GM12874 (cell line): ENCODE measurements around the gene ZNF670.

Experiments
- CTCF ChIP-seq: IDR thresholded peaks from 2 replicates; pipeline ENCODE4 v1.5.1; 2011; ENCODE audit warnings: low read depth, mild to moderate bottlenecking, control low read depth, low read length, moderate library complexity; ENCODE audit not compliant: insufficient read depth

The ZNF670 gene

DNA sequence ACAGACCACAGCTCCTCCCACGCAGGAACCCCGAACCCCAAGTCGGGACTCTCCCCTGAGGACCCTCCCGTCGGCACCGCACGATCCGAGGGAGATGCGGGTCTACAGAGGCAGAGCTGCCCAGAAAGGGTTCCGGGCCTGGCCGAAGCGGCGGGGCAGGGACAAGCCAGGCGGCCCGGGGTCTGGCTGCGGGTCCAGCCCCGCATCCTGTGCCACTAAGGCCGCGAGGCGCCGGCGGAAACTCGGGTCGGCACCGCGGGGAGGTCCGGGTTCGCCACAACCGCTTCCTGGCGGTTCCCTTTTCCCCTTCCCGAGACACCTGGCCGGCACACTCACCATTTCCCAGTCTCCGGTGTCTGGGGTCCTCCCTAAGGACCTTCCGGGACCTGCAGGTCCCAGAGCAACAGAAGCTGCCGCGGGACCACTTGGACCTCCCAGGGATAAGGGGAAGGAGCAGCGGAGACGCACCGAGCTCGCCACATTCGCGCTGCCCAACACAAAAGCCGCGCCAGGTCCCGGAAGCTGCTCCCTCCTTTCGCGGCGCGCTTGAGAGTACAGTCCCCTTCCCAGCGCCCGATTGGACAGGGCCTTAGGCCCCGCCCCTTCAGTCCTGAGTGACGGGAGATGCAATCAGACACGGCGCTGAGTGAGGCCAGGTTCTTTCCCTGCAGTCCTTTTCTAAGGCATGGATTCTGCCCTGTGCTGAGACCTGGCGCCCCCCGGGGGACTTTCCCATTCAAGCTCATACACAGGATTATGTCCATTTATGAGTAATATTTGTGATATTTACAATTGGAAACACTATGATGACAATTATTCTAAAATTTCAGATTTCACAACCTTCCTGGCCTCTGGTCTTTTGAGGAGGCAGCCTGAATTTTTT is at the start of gene ZNF670:
Gene ZNF670 (minus strand): TSS at position 554 of the 883 bp plus-strand sequence. CDS start 215 bp downstream, at position 339.
- TF ChIP-seq CTCF, result no peak

DNA sequence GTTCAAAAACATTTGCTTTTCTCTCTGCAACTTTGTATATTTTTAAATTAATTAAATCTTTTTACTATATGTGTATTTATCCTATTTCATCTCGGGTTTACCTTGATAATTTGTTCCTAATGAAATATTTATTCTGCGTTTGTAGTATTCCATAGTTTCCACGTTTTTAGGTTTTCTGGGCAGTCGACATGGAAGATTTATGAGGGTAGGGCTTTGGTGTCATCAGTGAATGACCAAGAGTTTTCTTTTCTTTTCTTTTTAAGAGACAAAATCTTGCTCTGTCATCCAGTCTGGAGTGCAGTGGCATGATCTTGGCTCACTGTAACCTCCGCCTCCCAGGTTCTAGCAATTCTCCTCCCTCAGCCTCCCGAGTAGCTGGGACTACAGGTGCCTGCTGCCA is 42.8 kb upstream of the ZNF670 start:
- TF ChIP-seq CTCF, result no peak

GRCh38 chr1:247119600-247120407 is 41.2 kb upstream of the ZNF670 start:
- TF ChIP-seq CTCF, result no peak

DNA sequence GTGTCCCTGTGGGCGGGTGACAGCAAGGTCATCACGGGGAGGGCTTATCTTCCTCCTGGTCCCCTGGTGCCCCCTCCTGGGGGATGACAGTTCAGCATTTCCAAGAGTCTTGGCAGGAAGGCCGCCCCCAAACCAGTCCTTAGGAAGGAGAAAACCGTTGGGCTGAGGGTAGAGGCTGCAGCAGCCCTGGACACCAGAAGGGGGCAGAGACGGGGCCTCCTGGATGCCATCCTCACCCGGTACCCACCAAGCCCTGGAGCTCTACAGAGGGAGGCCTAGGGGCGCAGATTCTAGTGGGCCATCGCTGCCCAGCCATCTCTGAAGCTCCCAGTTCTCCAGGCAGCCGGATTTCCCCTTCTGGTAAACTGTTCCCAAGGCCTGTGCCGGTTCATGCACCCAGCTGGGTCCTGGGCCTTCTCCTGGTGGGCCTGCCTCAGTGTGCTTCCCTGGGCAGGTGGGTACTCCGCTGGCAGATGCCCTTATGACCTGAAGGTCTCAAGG is 40.4 kb upstream of the ZNF670 start:
- peak; percentile 28; the same call in 1 of the 2 replicates for TF ChIP-seq CTCF

- TF ChIP-seq CTCF, result no peak
Observed at GRCh38 chr1:247115545-247115944, 36.9 kb upstream of the ZNF670 start.

DNA sequence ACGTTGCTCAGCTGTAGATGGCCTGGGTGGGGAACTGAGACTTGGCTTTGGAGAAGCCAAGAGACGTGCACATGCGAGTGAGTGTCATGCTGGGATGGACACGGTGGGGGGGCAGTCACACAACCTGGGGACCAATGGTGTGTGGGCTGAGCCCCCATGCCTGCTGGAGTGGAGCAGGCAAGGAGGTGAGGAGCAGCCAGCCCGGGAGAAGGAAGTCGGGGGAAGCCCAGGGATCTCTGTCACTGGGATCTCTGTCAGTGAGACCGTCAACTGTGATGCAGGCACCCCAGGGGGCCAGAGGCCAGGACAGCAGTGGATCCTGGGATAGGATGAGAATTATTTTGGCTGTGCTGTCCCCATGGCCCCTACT is 36.5 kb upstream of the ZNF670 start:
- TF ChIP-seq CTCF, result no peak
